H1 (cell line): Measurements from ENCODE around the gene SLC2A5. TPM values are rescaled to one million over a fixed set of nuclear protein-coding genes. Genes with fewer than 3 reads are reported as not detected.

Source experiments
- CTCF ChIA-PET: fragments of 300-600 bp; sonication (Branson Sonifier 250); formaldehyde crosslinking; loops from one replicate; lab custom pipeline; 2021; ENCODE audit not compliant: partially characterized antibody; lab: Charles Lee
- POLR2A ChIA-PET: fragments of 300-600 bp; sonication (Branson Sonifier 250); formaldehyde crosslinking; loops from one replicate; lab custom pipeline; 2021; ENCODE audit warnings: inconsistent platforms; ENCODE audit not compliant: partially characterized antibody; lab: Charles Lee
- DNase-seq, 2 experiments: peaks; one replicate each; pipeline versions ENCODE4 v3.0.0 to v3.0.0-alpha.2; 2010 to 2022; ENCODE audit warnings: low spot score in 2 of 2, low read depth in 1 of 2, mixed read lengths in 1 of 2
- FAIRE-seq: peaks from 2 replicates; lab custom pipeline; 2011; peaks lifted over from hg19 to GRCh38; lab: Jason Lieb, UNC
- H2AFZ ChIP-seq: 2 replicates; pipeline ENCODE4 v1.8.1; 2012; ENCODE audit warnings: low read length, inconsistent platforms
- H2AK5ac ChIP-seq: 2 replicates; pipeline ENCODE4 v1.6.1; 2013; ENCODE audit warnings: low read depth, low read length
- H2BK120ac ChIP-seq: replicated peaks from 2 replicates; pipeline ENCODE3; 2013; ENCODE audit warnings: low read depth, low read length, inconsistent platforms
- H2BK12ac ChIP-seq: 2 replicates; pipeline ENCODE4 v1.6.1; 2013; ENCODE audit warnings: low read depth, low read length
- H2BK15ac ChIP-seq: 2 replicates; pipeline ENCODE4 v1.6.1; 2013; ENCODE audit warnings: low read length
- H2BK20ac ChIP-seq: 2 replicates; pipeline ENCODE4 v1.6.1; 2013; ENCODE audit warnings: low read length
- H2BK5ac ChIP-seq: 2 replicates; pipeline ENCODE4 v1.6.1; 2013; ENCODE audit warnings: low read depth, low read length
- H3K14ac ChIP-seq: 2 replicates; pipeline ENCODE4 v1.6.1; 2013; ENCODE audit warnings: inconsistent platforms; ENCODE audit not compliant: insufficient read length
- H3K18ac ChIP-seq: 2 replicates; pipeline ENCODE4 v1.6.1; 2013; ENCODE audit warnings: low read length; ENCODE audit errors: extremely low read depth
- H3K23ac ChIP-seq: 2 replicates; pipeline ENCODE4 v1.6.1; 2013; ENCODE audit warnings: inconsistent platforms; ENCODE audit not compliant: insufficient read length
- H3K23me2 ChIP-seq: 2 replicates; pipeline ENCODE4 v1.6.1; 2013; ENCODE audit warnings: low read depth, low read length
- H3K27ac ChIP-seq: 2 replicates; pipeline ENCODE4 v1.6.1; 2011; ENCODE audit warnings: low read depth, low read length, inconsistent platforms
- H3K27me3 ChIP-seq, 4 experiments: replicated peaks in 1 of 4; 1 replicate in 1 of 4; 2 replicates in 3 of 4; pipeline versions ENCODE4 v1.6.1 to v1.8.1; 2011 to 2013; ENCODE audit warnings: low read length in 3 of 4, mild to moderate bottlenecking in 3 of 4, inconsistent platforms in 2 of 4, mixed read lengths in 2 of 4, moderate library complexity in 1 of 4; ENCODE audit not compliant: control insufficient read depth in 3 of 4, insufficient read depth in 3 of 4; ENCODE audit errors: extremely low read depth in 1 of 4
- H3K36me3 ChIP-seq, 4 experiments: 2 replicates each; pipeline versions ENCODE4 v1.6.1 to v1.8.1; 2011 to 2013; ENCODE audit warnings: mild to moderate bottlenecking in 4 of 4, low read length in 3 of 4, moderate library complexity in 2 of 4, control low read depth in 1 of 4, inconsistent platforms in 1 of 4; ENCODE audit not compliant: insufficient read depth in 4 of 4, control insufficient read depth in 2 of 4
- H3K4ac ChIP-seq: replicated peaks from 2 replicates; pipeline ENCODE3; 2013; ENCODE audit warnings: low read length, low read depth, mixed read lengths, inconsistent platforms; ENCODE audit not compliant: insufficient read length
- H3K4me1 ChIP-seq, 4 experiments: replicated peaks in 1 of 4; 1 replicate in 1 of 4; 2 replicates in 3 of 4; pipeline versions ENCODE4 v1.6.1 to v1.8.1; 2011 to 2013; ENCODE audit warnings: low read length in 3 of 4, inconsistent platforms in 2 of 4, mixed read lengths in 1 of 4; ENCODE audit not compliant: insufficient read depth in 4 of 4, control insufficient read depth in 3 of 4
- H3K4me2 ChIP-seq, 2 experiments: 2 replicates each; pipeline versions ENCODE4 v1.6.1 to v1.8.1; 2011 to 2013; ENCODE audit warnings: low read depth in 2 of 2, low read length in 2 of 2, control low read depth in 1 of 2, inconsistent platforms in 1 of 2, mild to moderate bottlenecking in 1 of 2; ENCODE audit not compliant: insufficient read depth in 1 of 2
- H3K4me3 ChIP-seq, 4 experiments: fragments of 200-600, 300-600 bp in 1 of 4; sonication (generic), shearing (Covaris generic), sonication (Bioruptor Twin) in 1 of 4; 2 replicates each; pipeline versions ENCODE4 v1.5.1 to v1.8.1; 2011 to 2016; ENCODE audit warnings: low read length in 4 of 4, low read depth in 3 of 4, control low read depth in 2 of 4, inconsistent platforms in 2 of 4, mild to moderate bottlenecking in 2 of 4, mixed read lengths in 1 of 4, moderate library complexity in 1 of 4; ENCODE audit not compliant: insufficient read depth in 2 of 4; ENCODE audit errors: extremely low read depth in 1 of 4
- H3K56ac ChIP-seq: replicated peaks from 2 replicates; pipeline ENCODE3; 2013; ENCODE audit warnings: low read depth, mild to moderate bottlenecking, mixed read lengths, low read length, inconsistent platforms; ENCODE audit not compliant: insufficient read length
- H3K79me1 ChIP-seq: 2 replicates; pipeline ENCODE4 v1.6.1; 2013; ENCODE audit warnings: low read depth, low read length, control low read depth
- H3K79me2 ChIP-seq, 2 experiments: 2 replicates each; pipeline versions ENCODE4 v1.6.1 to v1.8.1; 2012 to 2013; ENCODE audit warnings: low read length in 2 of 2, mild to moderate bottlenecking in 2 of 2, inconsistent platforms in 1 of 2; ENCODE audit not compliant: insufficient read depth in 2 of 2, control insufficient read depth in 1 of 2
- H3K9ac ChIP-seq, 4 experiments: replicated peaks in 1 of 4; 1 replicate in 1 of 4; 2 replicates in 3 of 4; pipeline versions ENCODE4 v1.6.1 to v1.8.1; 2011 to 2013; ENCODE audit warnings: low read depth in 3 of 4, low read length in 3 of 4, control low read depth in 2 of 4, mild to moderate bottlenecking in 2 of 4, moderate library complexity in 2 of 4, inconsistent platforms in 1 of 4; ENCODE audit errors: extremely low read depth in 1 of 4
- H3K9me3 ChIP-seq, 2 experiments: 2 replicates each; pipeline versions ENCODE4 v1.6.1 to v1.8.1; 2012 to 2013; ENCODE audit warnings: mild to moderate bottlenecking in 2 of 2, moderate library complexity in 2 of 2, control low read depth in 1 of 2, inconsistent platforms in 1 of 2, low read depth in 1 of 2, low read length in 1 of 2, mixed read lengths in 1 of 2; ENCODE audit not compliant: insufficient read depth in 2 of 2
- H4K20me1 ChIP-seq, 2 experiments: replicated peaks in 1 of 2; 2 replicates each; pipeline versions ENCODE3 to v1.8.1; 2011 to 2013; ENCODE audit warnings: inconsistent platforms in 2 of 2, low read length in 2 of 2, mild to moderate bottlenecking in 1 of 2; ENCODE audit not compliant: insufficient read depth in 2 of 2, control insufficient read depth in 1 of 2
- H4K5ac ChIP-seq: 2 replicates; pipeline ENCODE4 v1.6.1; 2013; ENCODE audit warnings: low read length, low read depth, mixed read lengths, inconsistent platforms; ENCODE audit not compliant: insufficient read length
- H4K8ac ChIP-seq: 2 replicates; pipeline ENCODE4 v1.8.0; 2013; ENCODE audit warnings: mild to moderate bottlenecking, moderate library complexity, low read length, inconsistent platforms; ENCODE audit not compliant: insufficient read depth; ENCODE audit errors: extremely low read depth
- H4K91ac ChIP-seq: replicated peaks from 2 replicates; pipeline ENCODE3; 2013; ENCODE audit warnings: low read length, mixed read lengths, inconsistent platforms; ENCODE audit not compliant: insufficient read length
- JUND ChIP-seq: IDR thresholded peaks from 2 replicates; pipeline ENCODE4 v1.6.1; 2011; ENCODE audit warnings: mild to moderate bottlenecking, improper control_type of control experiment, low read length
- WGBS, 2 experiments: shearing (Covaris generic) in 1 of 2; methylation state at CpG; one replicate each; pipeline versions ENCODE4 v1.1.6 to v1.1.7; 2013 to 2015; ENCODE audit warnings: low lambda C conversion rate in 2 of 2, mixed read lengths in 2 of 2, inconsistent platforms in 1 of 2, low coverage in 1 of 2, missing lambda C conversion rate in 1 of 2; ENCODE audit not compliant: insufficient replicate concordance in 2 of 2, insufficient coverage in 1 of 2, insufficient read length in 1 of 2; ENCODE audit errors: extremely low coverage in 1 of 2, missing lambda C conversion rate in 1 of 2; 5-methylcytosine and 5-hydroxymethylcytosine counted together
- polyA plus RNA-seq, 7 experiments: library from polyadenylated mRNA; depleted of rRNA in 3 of 7; stranded (reverse) in 5 of 7; unstranded in 2 of 7; fragments of >200 nt in 5 of 7; fragments of 200-250 nt in 2 of 7; gene quantifications; 1 replicate in 5 of 7; 2 replicates in 1 of 7; 4 replicates in 1 of 7; pipeline versions ENCODE4 v1.2.1 to v1.2.3, GENCODE V29; 2011 to 2013; ENCODE audit warnings: missing spikeins in 2 of 7, mixed read lengths in 2 of 7
- total RNA-seq: library from RNA; stranded (reverse); fragmentation: NEBNext Ultra II Directional; extraction: Animal tissue kit (Norgen Biotek cat#: 25700); gene quantifications from 2 replicates; pipeline ENCODE4 v1.2.1, GENCODE V29; 2021
- TF ChIP-seq, protein P1 (sequence below): IDR thresholded peaks from 2 replicates; pipeline ENCODE4 v1.6.1; 2012; ENCODE audit warnings: inconsistent platforms

The SLC2A5 gene
- total and polyA plus RNA-seq, 2 of the 8 experiments (the other 6 are each of a cell fraction or from before 2014, with no cell fraction given) = 0.12 TPM; not detected in 1

DNA sequence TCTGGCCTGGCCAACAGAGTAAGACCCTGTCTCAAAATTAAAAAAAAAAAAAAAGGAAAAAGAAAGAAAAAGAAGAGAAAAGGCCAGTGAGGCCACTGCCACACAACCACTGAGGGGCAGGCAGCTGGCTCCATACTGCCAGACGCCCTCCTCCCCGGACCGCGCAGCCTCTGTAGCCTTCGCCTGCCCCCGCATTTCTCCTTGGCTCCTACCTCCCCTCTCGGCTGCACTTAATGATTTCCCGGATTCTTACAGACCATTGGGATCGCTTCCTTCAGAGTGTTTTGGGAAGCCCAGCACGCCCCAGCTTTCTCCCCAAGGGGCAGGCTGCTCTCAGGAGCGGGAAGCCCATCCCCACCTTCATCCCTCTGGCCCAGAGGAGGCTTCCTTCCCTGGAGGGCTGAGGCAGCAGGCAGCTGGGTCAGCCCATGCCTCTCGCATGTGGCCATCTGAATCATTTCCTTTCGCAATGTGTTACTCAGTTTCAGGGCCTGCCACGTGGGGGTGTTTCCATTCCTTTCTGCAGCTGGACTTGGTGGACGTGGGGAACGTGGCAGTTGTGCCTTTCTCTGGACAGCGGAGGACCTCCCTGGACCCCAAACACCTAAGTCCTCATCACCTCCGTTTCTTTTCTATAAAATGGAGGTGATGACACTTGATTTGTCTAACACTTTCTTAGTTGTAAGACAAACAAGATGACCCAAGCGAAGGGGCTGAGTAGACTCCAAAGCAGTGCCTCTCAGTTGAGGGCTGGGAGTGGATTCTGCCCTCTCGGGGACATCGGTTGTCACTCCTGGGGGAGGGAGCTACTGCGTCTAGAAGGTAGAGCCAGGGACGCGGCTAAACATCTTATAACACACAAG lies 2.3 kb downstream of the SLC2A5 start:
- Histone ChIP-seq H3K4ac (no peak overlapping the region), H3K27me3 (no peaks in the 10 kb centered on the region), H3K36me3 (no peaks in the 10 kb centered on the region), H2BK120ac (no peak overlapping the region), H2BK20ac (no peak overlapping the region), H2BK12ac (0 out of 2 replicates have a peak overlapping the region, but pooled peaks have one; percentile 60), H4K8ac (no peak overlapping the region), H3K18ac (no peak overlapping the region; the same call in none of the 2 replicates), H3K9me3 (no peaks in the 10 kb centered on the region), H3K4me1 (peaks cover 0 to 5% (median 3%) of the 10 kb centered on the region in 4 experiments; a peak in 5 of 7 replicates), H4K91ac (no peak overlapping the region), H2BK15ac (no peak overlapping the region), H3K4me2 (no peak overlapping the region), H3K14ac (no peak overlapping the region), H3K79me2 (no peaks in the 10 kb centered on the region), H2AFZ (no peak overlapping the region), H3K23me2 (no peaks in the 10 kb centered on the region), H2BK5ac (0 out of 2 replicates have a peak overlapping the region, but pooled peaks have one; percentile 35), H3K79me1 (no peaks in the 10 kb centered on the region), H3K9ac (no peak overlapping the region), H3K23ac (no peak overlapping the region), H4K5ac (no peak overlapping the region), H3K4me3 (no peak overlapping the region), H3K56ac (no peak overlapping the region), H4K20me1 (no peaks in the 10 kb centered on the region), H3K27ac (no peak overlapping the region), H2AK5ac (no peak overlapping the region)
- ChIA-PET CTCF (interaction anchor here (0.7 to 1.3 kb wide), 4 partner anchors 8 to 38 kb away, joined by 3 to 5 read pairs (median 4); no protein-coding TSS in a partner anchor), POLR2A (no interaction called here)
- FAIRE-seq (no peak), DNase-seq (no peak)
- 89% methylated on average over 24 of the region's 24 CpGs; no CpG with 5 or more reads in 1 of the 2 experiments for WGBS, 2 experiments
- TF ChIP-seq, protein P1, sequence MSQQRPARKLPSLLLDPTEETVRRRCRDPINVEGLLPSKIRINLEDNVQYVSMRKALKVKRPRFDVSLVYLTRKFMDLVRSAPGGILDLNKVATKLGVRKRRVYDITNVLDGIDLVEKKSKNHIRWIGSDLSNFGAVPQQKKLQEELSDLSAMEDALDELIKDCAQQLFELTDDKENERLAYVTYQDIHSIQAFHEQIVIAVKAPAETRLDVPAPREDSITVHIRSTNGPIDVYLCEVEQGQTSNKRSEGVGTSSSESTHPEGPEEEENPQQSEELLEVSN = peak; percentile 12; the same call in 1 of the 2 replicates
- TF ChIP-seq JUND = no peak
